Mesothelial cell of epicardium (in vitro differentiated cells): ENCODE data around the gene PPIG. TPM values are rescaled to one million over a fixed set of nuclear protein-coding genes. Genes with fewer than 3 reads are reported as not detected.
A peak's percentile ranks its signal among the peaks of the same experiment; 100 is the strongest.
"Not testable (repeated sequence)": the region's sequence is repeated elsewhere in the genome, so short reads cannot be mapped to it uniquely, and the experiment has no call there.

ENCODE experiments used
- DNase-seq, 2 experiments: peaks; one replicate each; pipeline ENCODE4 v3.0.0; 2021; ENCODE audit warnings: low spot score in 2 of 2; ENCODE audit not compliant: unreplicated experiment in 2 of 2
- H3K27ac Mint-ChIP-seq: 2 replicates; pipeline ENCODE4 v1.8.0; 2021; ENCODE audit warnings: mixed read lengths
- H3K27me3 Mint-ChIP-seq: 2 replicates; pipeline ENCODE4 v1.8.0; 2021; ENCODE audit warnings: low read depth, mixed read lengths
- H3K36me3 Mint-ChIP-seq: 2 replicates; pipeline ENCODE4 v1.8.0; 2021; ENCODE audit warnings: mixed read lengths
- H3K4me1 Mint-ChIP-seq: 2 replicates; pipeline ENCODE4 v1.8.0; 2021; ENCODE audit warnings: mixed read lengths
- H3K4me3 Mint-ChIP-seq: 2 replicates; pipeline ENCODE4 v1.8.0; 2021; ENCODE audit warnings: mild to moderate bottlenecking, moderate library complexity, mixed read lengths
- H3K9me3 Mint-ChIP-seq: 2 replicates; pipeline ENCODE4 v1.8.0; 2021; ENCODE audit warnings: mixed read lengths
- CTCF ChIP-seq: fragments of 200-600 bp; sonication (generic); IDR thresholded peaks from one replicate; pipeline ENCODE4 v1.5.0; 2021; ENCODE audit warnings: antibody characterized with exemption; ENCODE audit not compliant: unreplicated experiment
- total RNA-seq: library from RNA; stranded (reverse); gene quantifications from 3 replicates; pipeline ENCODE4 v1.2.1, GENCODE V29; 2021

Gene PPIG
- total RNA-seq = 60.2 to 63.6 TPM (median 62.2 TPM) in 3 replicates

GRCh38 chr2:169584005-169584877 lies at the start of gene PPIG:
Gene PPIG, plus strand, starts transcription at chr2:169584351. Its CDS starts 19,691 bp downstream, at chr2:169604042.
- H3K4me3 Mint-ChIP-seq = peak within 1 kb of the TSS; percentile 98
- peaks cover 11% of the 10 kb centered on the region for H3K9me3 Mint-ChIP-seq
- TF ChIP-seq CTCF = no peak
- peak within 1 kb of the TSS; percentile 100 for H3K27ac Mint-ChIP-seq
- peaks cover 5% of the 10 kb centered on the region for H3K27me3 Mint-ChIP-seq
- DNase-seq = peak; percentile 65 to 78
- peaks cover 12% of the 10 kb centered on the region for H3K36me3 Mint-ChIP-seq
- peaks cover 13% of the 10 kb centered on the region for H3K4me1 Mint-ChIP-seq

GRCh38 chr2:169539460-169539859 lies 44.7 kb upstream of the PPIG start:
- peaks cover 14% of the 10 kb centered on the region for H3K36me3 Mint-ChIP-seq
- H3K9me3 Mint-ChIP-seq, H3K27ac Mint-ChIP-seq, DNase-seq, H3K27me3 Mint-ChIP-seq, H3K4me1 Mint-ChIP-seq, H3K4me3 Mint-ChIP-seq: not testable (repeated sequence)

GRCh38 chr2:169540146-169540545 lies 44.0 kb upstream of the PPIG start:
- no peak for DNase-seq
- H3K36me3 Mint-ChIP-seq = peaks cover 12% of the 10 kb centered on the region
- H3K27ac Mint-ChIP-seq = no peak overlapping the region
- no peaks in the 10 kb centered on the region for H3K9me3 Mint-ChIP-seq
- no peaks in the 10 kb centered on the region for H3K4me1 Mint-ChIP-seq
- no peaks in the 10 kb centered on the region for H3K27me3 Mint-ChIP-seq
- TF ChIP-seq CTCF = no peak
- H3K4me3 Mint-ChIP-seq = no peak overlapping the region

- Mint-ChIP-seq H3K27me3 (no peaks in the 10 kb centered on the region), H3K4me3 (no peak overlapping the region), H3K27ac (no peak overlapping the region), H3K36me3 (peaks cover 10% of the 10 kb centered on the region), H3K9me3 (no peaks in the 10 kb centered on the region), H3K4me1 (no peaks in the 10 kb centered on the region)
- DNase-seq = no peak
- no peak for TF ChIP-seq CTCF
These were observed 41.7 kb upstream of the PPIG start for GRCh38 chr2:169542433-169542832.

GRCh38 chr2:169546756-169547155 lies 37.4 kb upstream of the PPIG start:
- H3K4me3 Mint-ChIP-seq = no peak overlapping the region
- no peaks in the 10 kb centered on the region for H3K9me3 Mint-ChIP-seq
- no peaks in the 10 kb centered on the region for H3K27me3 Mint-ChIP-seq

More at GRCh38 chr2:169546756-169547155, 37.4 kb upstream of the PPIG start:
- Mint-ChIP-seq H3K4me1 (no peaks in the 10 kb centered on the region), H3K27ac (no peak overlapping the region), H3K36me3 (peaks cover 15% of the 10 kb centered on the region)
- no peak for TF ChIP-seq CTCF
- no peak for DNase-seq
